ENCODE data around the gene NLRX1.
"Not testable (repeated sequence)": the region's sequence is repeated elsewhere in the genome, so short reads cannot be mapped to it uniquely, and the experiment has no call there.

NLRX1 gene

GRCh38 chr11:119153049-119153818 lies 15.3 kb upstream of the NLRX1 start:
- no peak for DNase-seq (ENCODE audit: low read depth)

- no peak for DNase-seq (ENCODE audit: low read depth)
Measured at GRCh38 chr11:119154178-119154577, 14.3 kb upstream of the NLRX1 start.

- DNase-seq (ENCODE audit: low read depth), result no peak
Measured at GRCh38 chr11:119155733-119156492, 12.6 kb upstream of the NLRX1 start.

- DNase-seq (ENCODE audit: low read depth), result no peak
Measured at GRCh38 chr11:119156496-119156895, 12.0 kb upstream of the NLRX1 start.

DNA sequence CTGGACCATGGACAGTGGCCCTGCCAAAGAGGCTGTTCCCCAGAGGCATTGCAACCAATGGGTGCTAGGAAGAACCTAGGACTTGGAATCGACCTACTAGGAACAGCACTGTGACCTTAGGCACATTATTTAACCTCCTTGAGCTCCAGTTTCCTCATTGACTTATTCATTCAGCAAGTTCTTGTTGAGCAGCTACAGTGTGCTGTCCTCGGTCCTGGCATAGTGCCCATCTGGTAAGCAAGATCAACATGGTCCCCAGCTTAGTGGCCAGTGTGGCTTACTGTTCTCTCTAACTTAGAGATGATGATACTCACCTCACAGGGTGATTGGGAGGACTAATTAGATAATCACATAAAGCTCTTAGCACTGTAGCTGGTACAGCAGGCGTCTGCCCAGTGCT lies 11.5 kb upstream of the NLRX1 start:
- DNase-seq (ENCODE audit: low read depth), result no peak

DNA sequence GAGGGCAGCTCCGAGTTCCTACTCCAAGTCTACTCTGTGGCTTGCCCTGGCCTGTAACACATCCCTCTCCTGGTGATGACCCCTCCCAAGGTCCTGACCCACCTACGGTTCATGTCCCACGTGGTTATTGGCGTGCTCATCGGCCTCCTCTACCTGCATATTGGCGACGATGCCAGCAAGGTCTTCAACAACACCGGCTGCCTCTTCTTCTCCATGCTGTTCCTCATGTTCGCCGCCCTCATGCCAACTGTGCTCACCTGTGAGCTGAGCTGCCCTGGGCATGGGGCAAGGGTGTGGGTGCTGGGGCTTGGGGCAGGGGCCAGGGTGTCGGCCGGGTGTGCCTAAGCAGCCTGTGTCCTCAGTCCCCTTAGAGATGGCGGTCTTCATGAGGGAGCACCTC lies 10.1 kb upstream of the NLRX1 start:
- no peak for DNase-seq (ENCODE audit: low read depth)

- DNase-seq (ENCODE audit: low read depth), result no peak
Measured at GRCh38 chr11:119160151-119160550, 8.4 kb upstream of the NLRX1 start.

DNA sequence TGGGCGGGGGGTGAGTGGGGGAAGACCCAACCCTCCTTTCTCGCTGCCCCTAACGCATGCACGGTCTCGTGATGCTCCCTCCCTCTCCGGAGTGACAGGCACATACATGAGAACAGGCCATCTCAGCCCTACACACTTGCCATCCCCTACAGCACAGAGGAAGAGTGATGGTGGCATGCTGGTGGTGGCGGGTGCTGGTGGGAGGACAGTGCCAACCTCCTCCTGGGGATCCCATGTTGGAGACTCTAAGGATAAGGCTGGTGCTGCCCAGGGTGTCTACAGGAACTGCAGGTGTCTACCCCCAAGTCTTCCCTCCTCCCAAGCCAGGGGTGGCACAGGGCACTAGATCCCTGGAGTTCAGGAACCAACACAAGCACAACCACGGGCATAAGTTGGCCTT lies 6.7 kb upstream of the NLRX1 start:
- no peak for DNase-seq (ENCODE audit: low read depth)

DNA sequence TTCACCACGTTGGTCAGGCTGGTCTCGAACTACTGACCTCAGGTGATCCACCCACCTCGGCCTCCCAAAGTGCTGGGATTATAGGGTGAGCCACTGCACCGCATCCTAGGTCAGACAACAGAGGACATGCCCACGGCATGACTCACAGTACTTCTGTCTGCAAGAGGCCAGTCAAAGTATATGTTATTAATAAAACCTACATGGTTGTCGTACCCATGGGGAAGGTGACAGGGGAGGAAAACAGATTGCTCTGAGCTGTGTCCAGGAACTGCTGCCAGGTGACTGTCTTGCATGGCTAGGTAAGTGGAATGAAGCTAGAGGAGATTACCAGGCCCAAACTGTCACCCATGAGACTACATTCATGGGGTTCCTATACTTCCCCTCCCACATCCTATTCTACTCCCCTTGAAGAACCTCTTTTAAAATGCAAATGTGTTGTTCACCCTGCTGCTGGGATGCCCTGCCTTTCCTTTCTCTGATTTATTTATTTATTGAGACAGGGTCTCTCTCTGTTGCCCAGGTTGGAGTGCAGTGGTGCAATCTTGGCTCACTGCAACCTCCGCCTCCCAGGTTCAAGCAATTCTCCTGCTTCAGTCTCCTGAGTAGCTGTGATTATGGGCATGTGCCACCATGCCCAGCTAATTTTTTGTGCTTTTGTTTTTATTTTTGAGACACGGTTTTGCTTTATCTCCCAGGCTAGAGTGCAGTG lies 2.0 kb upstream of the NLRX1 start:
- no peak for DNase-seq (ENCODE audit: low read depth)

GRCh38 chr11:119167077-119167458 lies 1.5 kb upstream of the NLRX1 start:
- not testable (repeated sequence) for DNase-seq (ENCODE audit: low read depth)

DNA sequence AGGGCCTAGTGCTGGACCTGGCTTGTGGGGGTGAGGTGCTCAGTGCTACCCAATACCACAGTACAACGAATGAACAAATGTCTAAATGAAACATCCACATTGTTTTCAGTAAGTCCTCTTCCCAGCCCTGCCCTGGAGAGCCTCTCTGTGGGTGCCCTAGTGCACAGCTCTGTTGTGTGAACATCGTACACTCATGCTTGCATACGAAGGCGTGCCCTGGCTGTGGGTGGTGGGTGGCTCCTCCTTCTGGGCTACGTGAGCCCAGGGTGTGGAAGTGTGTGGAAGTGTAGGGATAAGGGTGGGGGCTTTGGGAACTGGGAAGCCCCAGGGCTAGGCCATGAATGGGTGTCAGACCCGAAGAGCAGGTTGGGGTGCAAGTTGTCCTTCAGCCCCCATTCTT lies 592 bp upstream of the NLRX1 start:
- no peak for DNase-seq (ENCODE audit: low read depth)

DNA sequence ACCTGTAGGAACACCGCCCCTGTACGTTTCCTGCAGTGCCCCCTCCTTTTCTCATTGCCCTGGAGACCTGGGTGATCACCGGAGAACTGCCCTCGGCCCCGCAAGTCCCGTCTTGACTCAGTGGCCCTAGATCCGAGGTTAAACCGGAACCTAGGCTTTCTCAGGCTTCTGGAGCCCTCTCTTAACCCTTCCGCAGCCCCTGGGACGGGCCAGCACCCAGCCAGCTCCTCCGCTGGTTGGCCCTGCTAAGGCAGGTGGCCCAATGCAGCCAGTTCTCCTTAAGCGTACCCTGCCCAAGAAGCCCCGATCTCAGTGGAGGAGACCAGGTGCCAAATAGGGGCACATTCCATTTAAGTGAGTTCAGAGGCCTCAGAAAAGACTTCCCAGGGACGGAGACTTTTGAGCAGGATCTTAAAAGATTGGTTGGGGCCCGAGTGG lies 776 bp downstream of the NLRX1 start:
- DNase-seq (ENCODE audit: low read depth), result no peak

- DNase-seq (ENCODE audit: low read depth), result no peak
Measured at GRCh38 chr11:119172513-119172912, 4.0 kb downstream of the NLRX1 start.

GRCh38 chr11:119173453-119173852 lies 4.9 kb downstream of the NLRX1 start:
- no peak for DNase-seq (ENCODE audit: low read depth)

GRCh38 chr11:119175493-119176077 lies 7.1 kb downstream of the NLRX1 start:
- no peak for DNase-seq (ENCODE audit: low read depth)

- no peak for DNase-seq (ENCODE audit: low read depth)
Measured at GRCh38 chr11:119178166-119178680, 9.7 kb downstream of the NLRX1 start.

DNA sequence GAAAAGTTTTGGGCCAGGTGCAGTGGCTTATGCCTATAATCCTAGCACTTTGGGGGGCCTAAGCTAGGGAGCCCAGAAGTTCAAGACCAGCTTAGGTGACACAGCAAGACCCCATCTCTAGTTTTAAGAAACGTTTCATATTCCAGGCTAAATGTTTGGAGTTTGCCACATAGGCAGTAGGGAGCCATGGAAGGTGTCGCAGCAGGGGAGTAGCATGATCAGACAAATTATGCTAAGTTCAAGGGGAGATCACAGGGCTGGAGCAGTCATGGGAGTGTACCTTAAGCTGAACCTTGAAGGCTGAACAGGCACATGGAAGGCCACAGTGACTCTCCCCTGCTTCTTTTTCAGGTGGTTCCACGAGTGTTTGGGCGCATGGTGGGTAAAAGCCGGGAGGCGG lies 10.8 kb downstream of the NLRX1 start:
- no peak for DNase-seq (ENCODE audit: low read depth)

DNA sequence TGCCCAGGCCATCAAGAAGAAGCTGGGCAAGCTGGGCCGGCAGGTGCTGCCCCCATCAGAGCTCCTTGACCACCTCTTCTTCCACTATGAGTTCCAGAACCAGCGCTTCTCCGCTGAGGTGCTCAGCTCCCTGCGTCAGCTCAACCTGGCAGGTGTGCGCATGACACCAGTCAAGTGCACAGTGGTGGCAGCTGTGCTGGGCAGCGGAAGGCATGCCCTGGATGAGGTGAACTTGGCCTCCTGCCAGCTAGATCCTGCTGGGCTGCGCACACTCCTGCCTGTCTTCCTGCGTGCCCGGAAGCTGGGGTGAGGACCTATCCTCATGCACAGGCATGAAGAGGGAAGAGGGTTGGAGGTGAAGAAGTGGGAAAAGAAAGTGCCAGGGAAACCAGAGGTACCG lies 11.5 kb downstream of the NLRX1 start:
- DNase-seq (ENCODE audit: low read depth), result no peak

DNA sequence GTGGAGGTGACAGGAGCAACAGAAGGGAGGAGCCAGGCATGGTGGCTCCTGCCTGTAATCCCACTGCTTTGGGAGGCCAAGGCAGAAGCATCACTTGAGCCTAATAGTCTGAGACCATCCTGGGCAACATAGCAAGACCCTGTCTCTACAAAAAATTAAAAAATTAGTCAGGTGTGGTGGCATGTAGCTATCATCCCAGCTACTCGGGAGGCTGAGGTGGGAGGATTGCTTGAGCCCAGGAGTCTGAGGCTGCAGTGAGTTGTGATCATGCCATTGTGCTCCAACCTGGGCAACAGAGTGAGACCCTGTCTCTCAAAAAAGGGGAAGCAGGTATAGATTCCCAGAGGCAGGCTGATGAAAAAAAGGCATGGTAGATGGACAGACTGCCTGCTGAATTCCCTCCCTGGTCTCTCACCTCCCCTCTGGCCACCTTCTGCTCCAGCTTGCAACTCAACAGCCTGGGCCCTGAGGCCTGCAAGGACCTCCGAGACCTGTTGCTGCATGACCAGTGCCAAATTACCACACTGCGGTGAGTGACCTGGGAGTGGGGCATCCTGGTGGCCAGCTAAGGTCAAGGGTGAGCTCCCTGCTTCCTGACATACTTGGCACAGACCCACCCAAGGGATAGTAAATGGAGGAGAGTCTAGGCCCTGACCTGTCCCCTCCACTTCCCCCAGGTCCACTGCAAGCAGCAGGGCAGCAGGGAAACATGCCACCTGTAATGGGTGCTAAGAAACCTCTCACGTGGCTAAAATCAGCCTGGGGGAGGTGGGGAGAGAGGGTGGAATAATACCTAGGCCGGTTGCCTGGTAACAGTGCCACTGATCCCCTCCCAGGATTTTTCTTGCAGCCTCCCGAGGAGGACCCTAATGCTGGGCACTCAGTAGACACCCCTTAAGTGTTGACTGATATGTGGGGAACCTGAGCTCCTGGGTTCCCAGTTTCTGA lies 12.5 kb downstream of the NLRX1 start:
- no peak for DNase-seq (ENCODE audit: low read depth)

- DNase-seq (ENCODE audit: low read depth), result no peak
Measured at GRCh38 chr11:119181677-119182412, 13.3 kb downstream of the NLRX1 start.

Data from stimulated activated CD8-positive, alpha-beta memory T cell treated with anti-CD3 and anti-CD28 coated beads, Interleukin-15, amount 100 ng/mL, for 24 hours (primary cell).